Spleen (tissue), 7 donors: Measurements from ENCODE around the gene MPND.

Source experiments
- POLR2A ChIP-seq, 3 donors: fragments of 450-650 bp; IDR thresholded peaks; one replicate each; pipeline ENCODE4 v1.5.1; 2017; ENCODE audit warnings: antibody characterized with exemption in 3 of 3, mild to moderate bottlenecking in 1 of 3
- POLR2AphosphoS5 ChIP-seq, 3 donors: sonication (generic); formaldehyde crosslinking; IDR thresholded peaks; one replicate each; pipeline ENCODE4 v1.5.1; 2017; ENCODE audit warnings: antibody characterized with exemption in 3 of 3
- TF ChIP-seq, protein P1 (sequence below), 11 experiments: fragments of 200-600 bp in 7 of 11; fragments of 450-650 bp in 4 of 11; sonication (generic) in 4 of 11; IDR thresholded peaks in 8 of 11; conservative IDR thresholded peaks in 3 of 11; 1 replicate in 7 of 11; 2 replicates in 4 of 11; pipeline versions ENCODE4 v1.4.0 to v1.8.0; 2016 to 2021; ENCODE audit warnings: antibody characterized with exemption in 11 of 11, inconsistent platforms in 4 of 11, mild to moderate bottlenecking in 1 of 11
- donor health status: DM: no; HTN: no; CAD: no; lungs with moderate emphysema.
- donor health status: DM: no; HTN: no; CAD: no.
- donor health status: DM: no; HTN: no; CAD: no.

GRCh38 chr19:4368128-4368820, 24.9 kb downstream of the MPND start:
- TF ChIP-seq, protein P1, sequence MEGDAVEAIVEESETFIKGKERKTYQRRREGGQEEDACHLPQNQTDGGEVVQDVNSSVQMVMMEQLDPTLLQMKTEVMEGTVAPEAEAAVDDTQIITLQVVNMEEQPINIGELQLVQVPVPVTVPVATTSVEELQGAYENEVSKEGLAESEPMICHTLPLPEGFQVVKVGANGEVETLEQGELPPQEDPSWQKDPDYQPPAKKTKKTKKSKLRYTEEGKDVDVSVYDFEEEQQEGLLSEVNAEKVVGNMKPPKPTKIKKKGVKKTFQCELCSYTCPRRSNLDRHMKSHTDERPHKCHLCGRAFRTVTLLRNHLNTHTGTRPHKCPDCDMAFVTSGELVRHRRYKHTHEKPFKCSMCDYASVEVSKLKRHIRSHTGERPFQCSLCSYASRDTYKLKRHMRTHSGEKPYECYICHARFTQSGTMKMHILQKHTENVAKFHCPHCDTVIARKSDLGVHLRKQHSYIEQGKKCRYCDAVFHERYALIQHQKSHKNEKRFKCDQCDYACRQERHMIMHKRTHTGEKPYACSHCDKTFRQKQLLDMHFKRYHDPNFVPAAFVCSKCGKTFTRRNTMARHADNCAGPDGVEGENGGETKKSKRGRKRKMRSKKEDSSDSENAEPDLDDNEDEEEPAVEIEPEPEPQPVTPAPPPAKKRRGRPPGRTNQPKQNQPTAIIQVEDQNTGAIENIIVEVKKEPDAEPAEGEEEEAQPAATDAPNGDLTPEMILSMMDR (IDR thresholded peaks at IDR 0.05 in 8 of 11, conservative IDR thresholded peaks at IDR 0.05 in 3 of 11), result no peak
- no peak for TF ChIP-seq POLR2A (IDR thresholded peaks at IDR 0.05)
- TF ChIP-seq POLR2AphosphoS5 (IDR thresholded peaks at IDR 0.05), result peak in 2 of 3 donors; percentile 44 to 75
